BLaER1 treated with 17β-estradiol and CSF1 and Interleukin-3, amounts not matched to agents 10 nM and 100 nM (cell line): Measurements from ENCODE around the gene GMCL1.
"Not testable (repeated sequence)": the region's sequence is repeated elsewhere in the genome, so short reads cannot be mapped to it uniquely, and the experiment has no call there.

Experiments used
- H3K27ac ChIP-seq, 11 experiments: shearing (Covaris generic); formaldehyde crosslinking; 2 replicates each; pipeline ENCODE4 v1.8.1; 2022
- H3K27me3 ChIP-seq, 11 experiments: shearing (Covaris generic); formaldehyde crosslinking; 2 replicates each; pipeline ENCODE4 v1.8.1; 2022
- H3K36me3 ChIP-seq, 11 experiments: shearing (Covaris generic); formaldehyde crosslinking; 2 replicates each; pipeline ENCODE4 v1.8.1; 2022
- H3K4me1 ChIP-seq, 10 experiments: shearing (Covaris generic); formaldehyde crosslinking; 2 replicates each; pipeline ENCODE4 v1.8.1; 2022
- H3K4me2 ChIP-seq, 11 experiments: shearing (Covaris generic); formaldehyde crosslinking; 2 replicates each; pipeline ENCODE4 v1.8.1; 2022
- H3K4me3 ChIP-seq, 10 experiments: shearing (Covaris generic); formaldehyde crosslinking; 2 replicates each; pipeline ENCODE4 v1.8.1; 2022
- H3K9ac ChIP-seq, 11 experiments: shearing (Covaris generic); formaldehyde crosslinking; 2 replicates each; pipeline ENCODE4 v1.8.1; 2022
- H3K9me3 ChIP-seq, 11 experiments: shearing (Covaris generic); formaldehyde crosslinking; replicated peaks in 1 of 11; 2 replicates each; pipeline ENCODE4 v1.8.1; 2022
- H4K20me1 ChIP-seq, 11 experiments: shearing (Covaris generic); formaldehyde crosslinking; 2 replicates each; pipeline ENCODE4 v1.8.1; 2022
- Cebpa-rat ChIP-seq, 11 experiments: shearing (Covaris generic); IDR thresholded peaks; 2 replicates each; pipeline ENCODE4 v1.8.1; 2022

Gene GMCL1

GRCh38 chr2:69847068-69847828 lies 17.8 kb downstream of the GMCL1 start:
- Histone ChIP-seq H4K20me1 (no peaks in the 10 kb centered on the region; a peak in 1 of 22 replicates), H3K36me3 (peaks cover 80 to 99% (median 88%) of the 10 kb centered on the region in 11 experiments), H3K9ac (no peak overlapping the region), H3K4me2 (no peak overlapping the region), H3K27ac (no peak overlapping the region), H3K27me3 (no peaks in the 10 kb centered on the region), H3K9me3 (no peaks in the 10 kb centered on the region), H3K4me3 (no peak overlapping the region), H3K4me1 (no peaks in the 10 kb centered on the region)
- no peak for TF ChIP-seq Cebpa-rat (IDR thresholded peaks at IDR 0.05)

- no peak overlapping the region for H3K27ac ChIP-seq
- H3K36me3 ChIP-seq, result peaks cover 84 to 100% (median 94%) of the 10 kb centered on the region in 11 experiments
- no peak for TF ChIP-seq Cebpa-rat (IDR thresholded peaks at IDR 0.05)
Measured at GRCh38 chr2:69848186-69848790, 18.8 kb downstream of the GMCL1 start.

GRCh38 chr2:69858261-69858660 lies 28.8 kb downstream of the GMCL1 start:
- H3K27ac ChIP-seq, result no peak overlapping the region
- H3K27me3 ChIP-seq, result no peaks in the 10 kb centered on the region
- H3K4me3 ChIP-seq, result no peak overlapping the region
- H3K9me3 ChIP-seq, result no peaks in the 10 kb centered on the region
- no peaks in the 10 kb centered on the region for H3K4me1 ChIP-seq
- H4K20me1 ChIP-seq, result peaks cover 0 to 3% (median 0%) of the 10 kb centered on the region in 11 experiments; a peak in 1 of 22 replicates
- peaks cover 19 to 88% (median 61%) of the 10 kb centered on the region in 11 experiments for H3K36me3 ChIP-seq
- TF ChIP-seq Cebpa-rat (IDR thresholded peaks at IDR 0.05), result no peak
- H3K9ac ChIP-seq, result no peak overlapping the region
- no peak overlapping the region for H3K4me2 ChIP-seq

More at GRCh38 chr2:69848186-69848790, 18.8 kb downstream of the GMCL1 start:
- Histone ChIP-seq H3K4me3 (no peak overlapping the region), H3K4me1 (no peaks in the 10 kb centered on the region), H4K20me1 (no peaks in the 10 kb centered on the region; a peak in 1 of 22 replicates), H3K9me3 (no peaks in the 10 kb centered on the region), H3K9ac (no peak overlapping the region), H3K4me2 (no peak overlapping the region), H3K27me3 (no peaks in the 10 kb centered on the region)

- no peak overlapping the region for H3K4me2 ChIP-seq
- no peak overlapping the region for H3K9ac ChIP-seq
- H4K20me1 ChIP-seq, result no peaks in the 10 kb centered on the region; a peak in 1 of 22 replicates
- peaks cover 49 to 91% (median 69%) of the 10 kb centered on the region in 11 experiments for H3K36me3 ChIP-seq
- no peak overlapping the region for H3K4me3 ChIP-seq
- no peaks in the 10 kb centered on the region for H3K4me1 ChIP-seq
- H3K27ac ChIP-seq, result no peak overlapping the region
- H3K27me3 ChIP-seq, result no peaks in the 10 kb centered on the region
- H3K9me3 ChIP-seq, result no peaks in the 10 kb centered on the region
- no peak for TF ChIP-seq Cebpa-rat (IDR thresholded peaks at IDR 0.05)
Measured at GRCh38 chr2:69863298-69863697, 33.8 kb downstream of the GMCL1 start.

GRCh38 chr2:69888451-69888850 lies 59.0 kb downstream of the GMCL1 start:
- no peaks in the 10 kb centered on the region for H3K27me3 ChIP-seq
- no peaks in the 10 kb centered on the region for H3K36me3 ChIP-seq
- H4K20me1 ChIP-seq, result no peaks in the 10 kb centered on the region
- no peak overlapping the region for H3K4me3 ChIP-seq
- no peak for TF ChIP-seq Cebpa-rat (IDR thresholded peaks at IDR 0.05)
- peaks cover 0 to 10% (median 6%) of the 10 kb centered on the region in 11 experiments; a peak in 8 of 22 replicates for H3K9me3 ChIP-seq
- no peak overlapping the region for H3K9ac ChIP-seq
- H3K27ac ChIP-seq, result no peak overlapping the region
- peaks cover 0 to 4% (median 1%) of the 10 kb centered on the region in 10 experiments; a peak in 6 of 20 replicates for H3K4me1 ChIP-seq
- H3K4me2 ChIP-seq, result no peak overlapping the region

GRCh38 chr2:69889302-69889701 lies 59.8 kb downstream of the GMCL1 start:
- Histone ChIP-seq H3K27ac (no peak overlapping the region), H3K9ac (no peak overlapping the region), H3K4me2 (no peak overlapping the region), H3K9me3 (peaks cover 0 to 10% (median 6%) of the 10 kb centered on the region in 11 experiments; a peak in 8 of 22 replicates), H3K4me3 (no peak overlapping the region), H4K20me1 (no peaks in the 10 kb centered on the region; a peak in 1 of 22 replicates), H3K4me1 (peaks cover 0 to 5% (median 2%) of the 10 kb centered on the region in 10 experiments; a peak in 6 of 20 replicates), H3K27me3 (no peaks in the 10 kb centered on the region), H3K36me3 (no peaks in the 10 kb centered on the region)
- TF ChIP-seq Cebpa-rat (IDR thresholded peaks at IDR 0.05), result no peak

GRCh38 chr2:69890881-69891280 lies 61.4 kb downstream of the GMCL1 start:
- TF ChIP-seq Cebpa-rat (IDR thresholded peaks at IDR 0.05), result no peak
- no peak overlapping the region for H3K9ac ChIP-seq

GRCh38 chr2:69892838-69893424 lies 63.5 kb downstream of the GMCL1 start:
- Histone ChIP-seq H3K9ac (peak overlapping the region in 3 of 11 experiments; percentile 86 to 95 (median 92); a peak in 4 of 22 replicates), H4K20me1 (peaks cover 0 to 14% (median 0%) of the 10 kb centered on the region in 11 experiments; a peak in 2 of 22 replicates), H3K27ac (peak overlapping the region in 10 of 11 experiments; percentile 75 to 91 (median 88); a peak in 16 of 22 replicates), H3K4me3 (peak overlapping the region in 5 of 10 experiments; percentile 75 to 89 (median 80); a peak in 6 of 20 replicates), H3K4me1 (peaks cover 12 to 30% (median 16%) of the 10 kb centered on the region in 10 experiments), H3K36me3 (peaks cover 25 to 31% (median 28%) of the 10 kb centered on the region in 11 experiments), H3K4me2 (peak overlapping the region; percentile 81 to 96 (median 90); a peak in 15 of 22 replicates)
- H3K27me3 ChIP-seq, H3K9me3 ChIP-seq: not testable (repeated sequence)

More at GRCh38 chr2:69890881-69891280, 61.4 kb downstream of the GMCL1 start:
- Histone ChIP-seq H3K27me3 (no peaks in the 10 kb centered on the region), H3K4me1 (peaks cover 12 to 19% (median 15%) of the 10 kb centered on the region in 10 experiments), H3K4me2 (no peak overlapping the region), H3K36me3 (peaks cover 6 to 11% (median 10%) of the 10 kb centered on the region in 11 experiments; a peak in 21 of 22 replicates), H4K20me1 (peaks cover 0 to 14% (median 0%) of the 10 kb centered on the region in 11 experiments; a peak in 2 of 22 replicates), H3K9me3 (peaks cover 0 to 10% (median 6%) of the 10 kb centered on the region in 11 experiments; a peak in 8 of 22 replicates), H3K4me3 (no peak overlapping the region), H3K27ac (no peak overlapping the region)
